Measurements from ENCODE around the gene ZNF750.

DNA sequence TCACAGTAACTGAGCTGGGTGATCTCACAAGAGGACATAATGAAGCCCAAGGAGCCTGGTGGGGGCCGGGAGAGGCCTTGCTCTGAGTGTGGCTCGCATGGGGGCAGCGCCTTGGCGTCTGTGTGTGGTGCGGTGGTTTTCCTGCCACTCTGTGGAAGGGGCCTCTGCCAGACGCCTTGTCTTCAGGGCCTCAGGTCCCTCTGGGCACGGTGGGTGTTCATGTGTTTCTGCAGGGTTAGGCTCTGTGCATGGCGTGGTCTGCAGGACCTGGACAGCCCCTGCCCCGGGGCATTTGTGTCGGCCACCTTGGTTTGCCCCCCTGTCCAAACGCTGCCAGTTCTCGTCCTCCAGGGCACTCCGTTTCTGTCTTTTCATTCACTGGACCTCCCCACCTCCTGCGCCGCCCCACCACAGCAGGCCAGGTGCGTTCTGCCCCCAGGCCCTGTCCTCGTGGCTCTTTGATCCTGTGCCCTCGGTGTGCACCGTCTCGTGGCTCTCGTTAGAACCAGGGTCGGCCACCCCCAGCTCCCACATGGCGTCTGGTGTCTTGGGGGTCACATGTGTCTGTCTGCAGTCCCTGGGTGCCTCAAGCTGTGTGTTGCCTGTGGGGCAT is 43.7 kb upstream of the ZNF750 start:
- TF ChIP-seq TCF12 (IDR thresholded peaks at IDR 0.05; ENCODE audit: low read depth) (no peak), EGR1 (IDR thresholded peaks at IDR 0.05) (no peak), EP300 (IDR thresholded peaks at IDR 0.05; ENCODE audit: borderline replicate concordance) (no peak), TAF1 (IDR thresholded peaks at IDR 0.05; ENCODE audit: low read depth) (no peak)
